H1 (cell line): ENCODE measurements around the gene PDE4DIP. TPM values are rescaled to one million over a fixed set of nuclear protein-coding genes. Genes with fewer than 3 reads are reported as not detected.
"Not testable (repeated sequence)": the region's sequence is repeated elsewhere in the genome, so short reads cannot be mapped to it uniquely, and the experiment has no call there.

ENCODE experiments used
- CTCF ChIA-PET: fragments of 300-600 bp; sonication (Branson Sonifier 250); formaldehyde crosslinking; loops from one replicate; lab custom pipeline; 2021; ENCODE audit not compliant: partially characterized antibody; lab: Charles Lee
- POLR2A ChIA-PET: fragments of 300-600 bp; sonication (Branson Sonifier 250); formaldehyde crosslinking; loops from one replicate; lab custom pipeline; 2021; ENCODE audit warnings: inconsistent platforms; ENCODE audit not compliant: partially characterized antibody; lab: Charles Lee
- DNase-seq, 2 experiments: peaks; one replicate each; pipeline versions ENCODE4 v3.0.0 to v3.0.0-alpha.2; 2010 to 2022; ENCODE audit warnings: low spot score in 2 of 2, low read depth in 1 of 2, mixed read lengths in 1 of 2
- FAIRE-seq: peaks from 2 replicates; lab custom pipeline; 2011; peaks lifted over from hg19 to GRCh38; lab: Jason Lieb, UNC
- H2AFZ ChIP-seq: 2 replicates; pipeline ENCODE4 v1.8.1; 2012; ENCODE audit warnings: low read length, inconsistent platforms
- H2AK5ac ChIP-seq: 2 replicates; pipeline ENCODE4 v1.6.1; 2013; ENCODE audit warnings: low read depth, low read length
- H2BK120ac ChIP-seq: replicated peaks from 2 replicates; pipeline ENCODE3; 2013; ENCODE audit warnings: low read depth, low read length, inconsistent platforms
- H2BK12ac ChIP-seq: 2 replicates; pipeline ENCODE4 v1.6.1; 2013; ENCODE audit warnings: low read depth, low read length
- H2BK15ac ChIP-seq: 2 replicates; pipeline ENCODE4 v1.6.1; 2013; ENCODE audit warnings: low read length
- H2BK20ac ChIP-seq: 2 replicates; pipeline ENCODE4 v1.6.1; 2013; ENCODE audit warnings: low read length
- H2BK5ac ChIP-seq: 2 replicates; pipeline ENCODE4 v1.6.1; 2013; ENCODE audit warnings: low read depth, low read length
- H3K14ac ChIP-seq: 2 replicates; pipeline ENCODE4 v1.6.1; 2013; ENCODE audit warnings: inconsistent platforms; ENCODE audit not compliant: insufficient read length
- H3K18ac ChIP-seq: 2 replicates; pipeline ENCODE4 v1.6.1; 2013; ENCODE audit warnings: low read length; ENCODE audit errors: extremely low read depth
- H3K23ac ChIP-seq: 2 replicates; pipeline ENCODE4 v1.6.1; 2013; ENCODE audit warnings: inconsistent platforms; ENCODE audit not compliant: insufficient read length
- H3K23me2 ChIP-seq: 2 replicates; pipeline ENCODE4 v1.6.1; 2013; ENCODE audit warnings: low read depth, low read length
- H3K27ac ChIP-seq: 2 replicates; pipeline ENCODE4 v1.6.1; 2011; ENCODE audit warnings: low read depth, low read length, inconsistent platforms
- H3K27me3 ChIP-seq, 4 experiments: replicated peaks in 1 of 4; 1 replicate in 1 of 4; 2 replicates in 3 of 4; pipeline versions ENCODE4 v1.6.1 to v1.8.1; 2011 to 2013; ENCODE audit warnings: low read length in 3 of 4, mild to moderate bottlenecking in 3 of 4, inconsistent platforms in 2 of 4, mixed read lengths in 2 of 4, moderate library complexity in 1 of 4; ENCODE audit not compliant: control insufficient read depth in 3 of 4, insufficient read depth in 3 of 4; ENCODE audit errors: extremely low read depth in 1 of 4
- H3K36me3 ChIP-seq, 4 experiments: 2 replicates each; pipeline versions ENCODE4 v1.6.1 to v1.8.1; 2011 to 2013; ENCODE audit warnings: mild to moderate bottlenecking in 4 of 4, low read length in 3 of 4, moderate library complexity in 2 of 4, control low read depth in 1 of 4, inconsistent platforms in 1 of 4; ENCODE audit not compliant: insufficient read depth in 4 of 4, control insufficient read depth in 2 of 4
- H3K4ac ChIP-seq: replicated peaks from 2 replicates; pipeline ENCODE3; 2013; ENCODE audit warnings: low read length, low read depth, mixed read lengths, inconsistent platforms; ENCODE audit not compliant: insufficient read length
- H3K4me1 ChIP-seq, 4 experiments: replicated peaks in 1 of 4; 1 replicate in 1 of 4; 2 replicates in 3 of 4; pipeline versions ENCODE4 v1.6.1 to v1.8.1; 2011 to 2013; ENCODE audit warnings: low read length in 3 of 4, inconsistent platforms in 2 of 4, mixed read lengths in 1 of 4; ENCODE audit not compliant: insufficient read depth in 4 of 4, control insufficient read depth in 3 of 4
- H3K4me2 ChIP-seq, 2 experiments: 2 replicates each; pipeline versions ENCODE4 v1.6.1 to v1.8.1; 2011 to 2013; ENCODE audit warnings: low read depth in 2 of 2, low read length in 2 of 2, control low read depth in 1 of 2, inconsistent platforms in 1 of 2, mild to moderate bottlenecking in 1 of 2; ENCODE audit not compliant: insufficient read depth in 1 of 2
- H3K4me3 ChIP-seq, 4 experiments: fragments of 200-600, 300-600 bp in 1 of 4; sonication (generic), shearing (Covaris generic), sonication (Bioruptor Twin) in 1 of 4; 2 replicates each; pipeline versions ENCODE4 v1.5.1 to v1.8.1; 2011 to 2016; ENCODE audit warnings: low read length in 4 of 4, low read depth in 3 of 4, control low read depth in 2 of 4, inconsistent platforms in 2 of 4, mild to moderate bottlenecking in 2 of 4, mixed read lengths in 1 of 4, moderate library complexity in 1 of 4; ENCODE audit not compliant: insufficient read depth in 2 of 4; ENCODE audit errors: extremely low read depth in 1 of 4
- H3K56ac ChIP-seq: replicated peaks from 2 replicates; pipeline ENCODE3; 2013; ENCODE audit warnings: low read depth, mild to moderate bottlenecking, mixed read lengths, low read length, inconsistent platforms; ENCODE audit not compliant: insufficient read length
- H3K79me1 ChIP-seq: 2 replicates; pipeline ENCODE4 v1.6.1; 2013; ENCODE audit warnings: low read depth, low read length, control low read depth
- H3K79me2 ChIP-seq, 2 experiments: 2 replicates each; pipeline versions ENCODE4 v1.6.1 to v1.8.1; 2012 to 2013; ENCODE audit warnings: low read length in 2 of 2, mild to moderate bottlenecking in 2 of 2, inconsistent platforms in 1 of 2; ENCODE audit not compliant: insufficient read depth in 2 of 2, control insufficient read depth in 1 of 2
- H3K9ac ChIP-seq, 4 experiments: replicated peaks in 1 of 4; 1 replicate in 1 of 4; 2 replicates in 3 of 4; pipeline versions ENCODE4 v1.6.1 to v1.8.1; 2011 to 2013; ENCODE audit warnings: low read depth in 3 of 4, low read length in 3 of 4, control low read depth in 2 of 4, mild to moderate bottlenecking in 2 of 4, moderate library complexity in 2 of 4, inconsistent platforms in 1 of 4; ENCODE audit errors: extremely low read depth in 1 of 4
- H3K9me3 ChIP-seq, 2 experiments: 2 replicates each; pipeline versions ENCODE4 v1.6.1 to v1.8.1; 2012 to 2013; ENCODE audit warnings: mild to moderate bottlenecking in 2 of 2, moderate library complexity in 2 of 2, control low read depth in 1 of 2, inconsistent platforms in 1 of 2, low read depth in 1 of 2, low read length in 1 of 2, mixed read lengths in 1 of 2; ENCODE audit not compliant: insufficient read depth in 2 of 2
- H4K20me1 ChIP-seq, 2 experiments: replicated peaks in 1 of 2; 2 replicates each; pipeline versions ENCODE3 to v1.8.1; 2011 to 2013; ENCODE audit warnings: inconsistent platforms in 2 of 2, low read length in 2 of 2, mild to moderate bottlenecking in 1 of 2; ENCODE audit not compliant: insufficient read depth in 2 of 2, control insufficient read depth in 1 of 2
- H4K5ac ChIP-seq: 2 replicates; pipeline ENCODE4 v1.6.1; 2013; ENCODE audit warnings: low read length, low read depth, mixed read lengths, inconsistent platforms; ENCODE audit not compliant: insufficient read length
- H4K8ac ChIP-seq: 2 replicates; pipeline ENCODE4 v1.8.0; 2013; ENCODE audit warnings: mild to moderate bottlenecking, moderate library complexity, low read length, inconsistent platforms; ENCODE audit not compliant: insufficient read depth; ENCODE audit errors: extremely low read depth
- H4K91ac ChIP-seq: replicated peaks from 2 replicates; pipeline ENCODE3; 2013; ENCODE audit warnings: low read length, mixed read lengths, inconsistent platforms; ENCODE audit not compliant: insufficient read length
- WGBS, 2 experiments: shearing (Covaris generic) in 1 of 2; methylation state at CpG; one replicate each; pipeline versions ENCODE4 v1.1.6 to v1.1.7; 2013 to 2015; ENCODE audit warnings: low lambda C conversion rate in 2 of 2, mixed read lengths in 2 of 2, inconsistent platforms in 1 of 2, low coverage in 1 of 2, missing lambda C conversion rate in 1 of 2; ENCODE audit not compliant: insufficient replicate concordance in 2 of 2, insufficient coverage in 1 of 2, insufficient read length in 1 of 2; ENCODE audit errors: extremely low coverage in 1 of 2, missing lambda C conversion rate in 1 of 2; 5-methylcytosine and 5-hydroxymethylcytosine counted together
- polyA plus RNA-seq, 7 experiments: library from polyadenylated mRNA; depleted of rRNA in 3 of 7; stranded (reverse) in 5 of 7; unstranded in 2 of 7; fragments of >200 nt in 5 of 7; fragments of 200-250 nt in 2 of 7; gene quantifications; 1 replicate in 5 of 7; 2 replicates in 1 of 7; 4 replicates in 1 of 7; pipeline versions ENCODE4 v1.2.1 to v1.2.3, GENCODE V29; 2011 to 2013; ENCODE audit warnings: missing spikeins in 2 of 7, mixed read lengths in 2 of 7
- total RNA-seq: library from RNA; stranded (reverse); fragmentation: NEBNext Ultra II Directional; extraction: Animal tissue kit (Norgen Biotek cat#: 25700); gene quantifications from 2 replicates; pipeline ENCODE4 v1.2.1, GENCODE V29; 2021

Gene PDE4DIP
- total and polyA plus RNA-seq, 2 of the 8 experiments (the other 6 are each of a cell fraction or from before 2014, with no cell fraction given) = 8.4 to 40.5 TPM

DNA sequence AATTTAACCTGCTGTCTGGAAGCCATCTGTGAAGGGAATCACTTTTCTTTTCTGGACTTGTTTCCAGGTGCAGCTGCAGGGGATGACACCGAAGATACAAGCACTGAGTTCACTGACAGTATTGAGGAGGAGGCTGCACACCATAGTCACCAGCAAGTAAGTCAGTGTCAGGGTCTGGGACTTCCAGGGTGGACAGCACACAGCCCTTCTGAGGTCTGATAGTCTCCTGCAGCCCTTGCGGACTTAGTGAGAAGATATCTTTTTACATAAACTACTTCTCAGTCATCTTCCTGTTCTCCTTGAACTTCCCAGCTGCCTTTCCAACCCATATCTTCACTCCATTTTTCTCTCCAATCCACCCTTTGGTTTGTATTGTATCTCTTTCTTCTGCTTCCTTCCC lies 147.6 kb downstream of the PDE4DIP start:
- H3K23ac ChIP-seq, CTCF ChIA-PET, H2AK5ac ChIP-seq, H2BK120ac ChIP-seq, FAIRE-seq, H2BK12ac ChIP-seq, H3K27ac ChIP-seq, H4K8ac ChIP-seq, H2BK15ac ChIP-seq, DNase-seq, H4K91ac ChIP-seq, H3K4ac ChIP-seq, H2BK20ac ChIP-seq, H3K36me3 ChIP-seq, H2AFZ ChIP-seq, H3K14ac ChIP-seq, H3K9me3 ChIP-seq, H3K4me3 ChIP-seq, H3K18ac ChIP-seq, H2BK5ac ChIP-seq, H3K79me2 ChIP-seq, H4K20me1 ChIP-seq, H3K4me2 ChIP-seq, H3K56ac ChIP-seq, H3K9ac ChIP-seq, H3K23me2 ChIP-seq, H3K27me3 ChIP-seq, H4K5ac ChIP-seq, H3K79me1 ChIP-seq, POLR2A ChIA-PET, H3K4me1 ChIP-seq: not testable (repeated sequence)
- WGBS, 2 experiments = 92% methylated on average over 1 of the region's 2 CpGs; no CpG with 5 or more reads in 1 of the 2 experiments

DNA sequence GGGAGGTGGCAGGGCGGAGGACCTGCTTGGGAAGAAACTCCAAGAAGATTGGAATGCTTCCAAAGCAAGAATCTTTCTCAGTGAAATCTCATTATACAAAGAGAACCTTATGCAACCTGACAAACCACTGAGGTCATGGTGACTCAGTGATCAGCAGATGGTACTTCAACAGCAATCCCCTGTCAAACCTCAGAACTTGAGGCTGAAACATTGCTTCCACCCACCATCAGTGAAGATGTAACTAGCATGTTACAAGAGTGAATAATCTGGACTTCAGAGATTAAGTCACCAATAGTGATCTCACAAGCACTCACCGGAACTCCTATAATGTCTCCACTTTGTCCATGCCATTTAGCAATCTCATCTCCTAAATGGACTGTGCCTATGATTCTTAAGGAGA lies 148.1 kb downstream of the PDE4DIP start:
- POLR2A ChIA-PET, H3K9ac ChIP-seq: not testable (repeated sequence)
- WGBS, 2 experiments = 93% methylated on average over 1 of the region's 2 CpGs; no CpG with 5 or more reads in 1 of the 2 experiments

More for the DNA sequence above, 148.1 kb downstream of the PDE4DIP start:
- CTCF ChIA-PET, H4K91ac ChIP-seq, H2BK5ac ChIP-seq, H3K4ac ChIP-seq, H3K23me2 ChIP-seq, H3K79me2 ChIP-seq, H3K56ac ChIP-seq, H3K4me1 ChIP-seq, DNase-seq, H2AFZ ChIP-seq, H4K5ac ChIP-seq, H3K27ac ChIP-seq, H2BK120ac ChIP-seq, H3K18ac ChIP-seq, H3K4me3 ChIP-seq, H2BK15ac ChIP-seq, H3K14ac ChIP-seq, H3K9me3 ChIP-seq, H3K27me3 ChIP-seq, H4K8ac ChIP-seq, H4K20me1 ChIP-seq, H3K4me2 ChIP-seq, FAIRE-seq, H2AK5ac ChIP-seq, H3K36me3 ChIP-seq, H3K79me1 ChIP-seq, H2BK12ac ChIP-seq, H2BK20ac ChIP-seq, H3K23ac ChIP-seq: not testable (repeated sequence)
